Mesendoderm (in vitro differentiated cells): Measurements from ENCODE around the gene PDE1C.

Source experiments
- DNase-seq: peaks from one replicate; pipeline ENCODE4 v3.0.0; 2013
- H2AK5ac ChIP-seq: 2 replicates; pipeline ENCODE4 v1.6.1; 2013; ENCODE audit warnings: low read length, inconsistent platforms
- H2BK120ac ChIP-seq: 2 replicates; pipeline ENCODE4 v1.6.1; 2013; ENCODE audit warnings: low read depth, mild to moderate bottlenecking, low read length, moderate library complexity, mixed read lengths
- H2BK15ac ChIP-seq: replicated peaks from 2 replicates; pipeline ENCODE4 v1.6.1; 2013; ENCODE audit warnings: low read depth, mild to moderate bottlenecking, moderate library complexity
- H2BK5ac ChIP-seq: 2 replicates; pipeline ENCODE4 v1.6.1; 2013; ENCODE audit warnings: low read length, inconsistent platforms
- H3K18ac ChIP-seq: 2 replicates; pipeline ENCODE4 v1.6.1; 2013; ENCODE audit warnings: mild to moderate bottlenecking, low read length, mixed read lengths
- H3K23ac ChIP-seq: one replicate; pipeline ENCODE4 v1.6.1; 2013; ENCODE audit warnings: low read length
- H3K27ac ChIP-seq: 2 replicates; pipeline ENCODE4 v1.5.1; 2013; ENCODE audit warnings: low read depth, mild to moderate bottlenecking, inconsistent platforms, low read length, moderate library complexity
- H3K27me3 ChIP-seq: 2 replicates; pipeline ENCODE4 v1.6.1; 2013; ENCODE audit warnings: low read length, control low read depth, mild to moderate bottlenecking, inconsistent platforms; ENCODE audit not compliant: insufficient read depth, poor library complexity
- H3K36me3 ChIP-seq: 2 replicates; pipeline ENCODE4 v1.6.1; 2013; ENCODE audit warnings: low read length, inconsistent platforms; ENCODE audit not compliant: control insufficient read depth, insufficient read depth
- H3K4ac ChIP-seq: one replicate; pipeline ENCODE4 v1.6.1; 2013; ENCODE audit warnings: low read depth, mild to moderate bottlenecking, low read length, moderate library complexity
- H3K4me1 ChIP-seq: 2 replicates; pipeline ENCODE4 v1.6.1; 2013; ENCODE audit warnings: low read depth, low read length, inconsistent platforms; ENCODE audit not compliant: control insufficient read depth
- H3K4me2 ChIP-seq: 2 replicates; pipeline ENCODE4 v1.6.1; 2013; ENCODE audit warnings: low read length
- H3K4me3 ChIP-seq: 2 replicates; pipeline ENCODE4 v1.5.1; 2013; ENCODE audit warnings: mild to moderate bottlenecking, low read length
- H3K56ac ChIP-seq: one replicate; pipeline ENCODE4 v1.6.1; 2013; ENCODE audit warnings: low read length
- H3K79me1 ChIP-seq: 2 replicates; pipeline ENCODE4 v1.6.1; 2013; ENCODE audit warnings: low read length, inconsistent platforms
- H3K79me2 ChIP-seq: 2 replicates; pipeline ENCODE4 v1.6.1; 2013; ENCODE audit warnings: mild to moderate bottlenecking, low read length; ENCODE audit not compliant: control insufficient read depth, insufficient read depth
- H3K9ac ChIP-seq: 2 replicates; pipeline ENCODE4 v1.6.1; 2013; ENCODE audit warnings: low read length, inconsistent platforms
- H4K5ac ChIP-seq: one replicate; pipeline ENCODE4 v1.6.1; 2013; ENCODE audit warnings: low read length
- H4K8ac ChIP-seq: one replicate; pipeline ENCODE4 v1.6.1; 2013; ENCODE audit warnings: low read depth, mild to moderate bottlenecking, control low read depth, low read length, moderate library complexity
- WGBS: extraction: QIAGEN DNeasy Blood & Tissue Kit; methylation state at CpG from one replicate; pipeline ENCODE4 v1.1.7; 2013; ENCODE audit warnings: low lambda C conversion rate, missing lambda C conversion rate; ENCODE audit not compliant: insufficient coverage; ENCODE audit errors: extremely low coverage; 5-methylcytosine and 5-hydroxymethylcytosine counted together

PDE1C gene

GRCh38 chr7:31855530-31855929, 214.7 kb downstream of the PDE1C start:
- Histone ChIP-seq H3K27ac (no peak overlapping the region), H3K4me3 (no peak overlapping the region), H2BK5ac (no peak overlapping the region), H3K23ac (no peak overlapping the region), H2BK15ac (no peak overlapping the region), H3K18ac (no peak overlapping the region), H3K9ac (no peak overlapping the region), H2BK120ac (no peak overlapping the region), H4K8ac (no peak overlapping the region), H3K36me3 (no peaks in the 10 kb centered on the region), H3K27me3 (no peaks in the 10 kb centered on the region), H3K79me2 (no peaks in the 10 kb centered on the region), H3K4me2 (no peak overlapping the region), H4K5ac (no peak overlapping the region), H2AK5ac (no peak overlapping the region), H3K79me1 (no peaks in the 10 kb centered on the region), H3K4ac (no peak overlapping the region), H3K56ac (no peak overlapping the region), H3K4me1 (no peaks in the 10 kb centered on the region)
- no peak for DNase-seq
- no CpG with 5 or more reads among the region's 1 CpG for WGBS

DNA sequence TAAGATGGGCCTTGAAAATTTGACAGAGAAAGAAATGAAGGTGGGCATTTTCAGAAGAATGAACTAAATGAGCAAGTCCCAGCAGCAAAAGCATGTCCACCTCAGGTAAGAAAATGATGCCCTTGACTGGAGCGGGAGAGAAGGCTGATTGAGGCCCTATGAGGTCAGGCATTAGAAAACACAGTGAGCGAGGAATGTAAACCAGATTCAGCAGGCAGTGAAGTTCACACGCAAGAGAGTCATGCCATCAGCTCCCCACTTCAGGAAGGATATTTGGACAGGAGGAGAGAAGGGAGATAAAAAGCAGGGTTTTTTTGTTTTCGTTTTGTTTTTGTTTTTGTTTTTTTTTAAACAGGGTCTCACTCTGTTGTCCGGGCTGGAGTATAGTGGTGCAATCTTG, 216.8 kb downstream of the PDE1C start:
- WGBS: no CpG with 5 or more reads among the region's 5 CpGs
- no peak overlapping the region for H3K9ac ChIP-seq
- no peak overlapping the region for H2BK120ac ChIP-seq
- no peak overlapping the region for H2AK5ac ChIP-seq
- H3K4me3 ChIP-seq: no peak overlapping the region
- H2BK5ac ChIP-seq: no peak overlapping the region
- no peaks in the 10 kb centered on the region for H3K79me1 ChIP-seq
- no peaks in the 10 kb centered on the region for H3K4me1 ChIP-seq
- H4K5ac ChIP-seq: no peak overlapping the region
- H4K8ac ChIP-seq: no peak overlapping the region
- no peaks in the 10 kb centered on the region for H3K36me3 ChIP-seq
- H3K4me2 ChIP-seq: no peak overlapping the region
- H3K23ac ChIP-seq: no peak overlapping the region
- H3K79me2 ChIP-seq: no peaks in the 10 kb centered on the region
- H3K18ac ChIP-seq: no peak overlapping the region
- no peak overlapping the region for H3K56ac ChIP-seq
- H3K27ac ChIP-seq: no peak overlapping the region
- no peak overlapping the region for H3K4ac ChIP-seq
- peak; percentile 7 for DNase-seq
- no peaks in the 10 kb centered on the region for H3K27me3 ChIP-seq
- no peak overlapping the region for H2BK15ac ChIP-seq

GRCh38 chr7:31852462-31852861, 217.7 kb downstream of the PDE1C start:
- no peak overlapping the region for H2BK15ac ChIP-seq
- no peak overlapping the region for H3K4me3 ChIP-seq
- H3K27ac ChIP-seq: no peak overlapping the region
- H2BK5ac ChIP-seq: no peak overlapping the region
- H2AK5ac ChIP-seq: no peak overlapping the region
- no peak overlapping the region for H3K4ac ChIP-seq
- H3K36me3 ChIP-seq: no peaks in the 10 kb centered on the region
- H3K9ac ChIP-seq: no peak overlapping the region
- no peaks in the 10 kb centered on the region for H3K4me1 ChIP-seq
- H4K8ac ChIP-seq: no peak overlapping the region
- DNase-seq: no peak
- no peaks in the 10 kb centered on the region for H3K79me1 ChIP-seq
- H3K4me2 ChIP-seq: no peak overlapping the region
- H3K27me3 ChIP-seq: no peaks in the 10 kb centered on the region
- no peak overlapping the region for H3K23ac ChIP-seq
- no peak overlapping the region for H2BK120ac ChIP-seq
- no peak overlapping the region for H3K56ac ChIP-seq
- WGBS: no CpG with 5 or more reads among the region's 2 CpGs
- no peak overlapping the region for H3K18ac ChIP-seq
- no peak overlapping the region for H4K5ac ChIP-seq
- H3K79me2 ChIP-seq: no peaks in the 10 kb centered on the region

DNA sequence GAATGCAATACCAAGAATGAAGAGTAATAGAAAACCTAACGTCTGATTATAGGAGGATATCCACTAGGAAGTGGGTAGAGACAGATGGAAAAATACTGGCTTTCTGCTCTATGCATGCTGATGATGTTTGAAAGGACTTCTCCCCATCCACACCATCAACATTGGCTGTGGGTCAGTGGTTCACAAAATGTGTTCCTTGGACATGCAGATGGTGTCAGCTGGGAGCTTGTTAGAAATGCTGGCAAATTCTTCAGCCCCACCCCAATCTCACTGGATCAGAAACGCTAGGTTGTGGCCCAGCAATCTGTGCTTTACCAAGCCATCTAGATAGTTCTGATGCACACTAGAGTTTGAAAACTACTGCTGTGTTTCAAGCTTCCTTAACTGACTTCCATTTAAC, 219.1 kb downstream of the PDE1C start:
- no peaks in the 10 kb centered on the region for H3K36me3 ChIP-seq
- H3K4ac ChIP-seq: no peak overlapping the region
- no peak overlapping the region for H3K56ac ChIP-seq
- no CpG with 5 or more reads among the region's 2 CpGs for WGBS
- peak overlapping the region; percentile 68 for H3K18ac ChIP-seq
- no peak overlapping the region for H2BK5ac ChIP-seq
- no peak overlapping the region for H2BK15ac ChIP-seq
- H3K79me2 ChIP-seq: no peaks in the 10 kb centered on the region
- H3K27me3 ChIP-seq: no peaks in the 10 kb centered on the region
- no peak overlapping the region for H3K9ac ChIP-seq
- no peak overlapping the region for H2AK5ac ChIP-seq
- no peak overlapping the region for H3K4me2 ChIP-seq
- H3K4me3 ChIP-seq: no peak overlapping the region
- H4K8ac ChIP-seq: no peak overlapping the region
- H3K27ac ChIP-seq: no peak overlapping the region
- no peak overlapping the region for H4K5ac ChIP-seq
- H3K79me1 ChIP-seq: no peaks in the 10 kb centered on the region
- no peak for DNase-seq
- H3K4me1 ChIP-seq: no peaks in the 10 kb centered on the region
- H2BK120ac ChIP-seq: no peak overlapping the region
- H3K23ac ChIP-seq: no peak overlapping the region

DNA sequence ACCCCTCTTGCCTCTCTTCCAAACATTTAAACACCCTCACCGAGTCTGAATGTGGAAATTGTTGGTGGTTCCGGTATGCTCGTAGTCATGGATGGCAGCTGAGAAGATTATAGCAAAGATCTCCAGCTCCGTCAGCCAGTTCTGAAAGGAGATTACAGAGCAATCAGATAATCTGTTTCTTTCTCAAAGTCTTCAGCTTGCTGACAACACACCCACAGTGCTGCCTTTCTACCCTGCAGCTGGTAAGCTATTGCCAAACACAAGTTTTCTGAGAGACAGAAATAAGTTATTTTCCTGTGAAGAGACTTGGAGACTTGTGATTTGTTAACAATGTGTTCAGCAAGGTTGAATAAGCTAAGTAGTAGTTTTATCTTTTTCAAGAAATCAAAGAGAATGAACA, 219.6 kb downstream of the PDE1C start:
- H3K27me3 ChIP-seq: no peaks in the 10 kb centered on the region
- H3K79me1 ChIP-seq: no peaks in the 10 kb centered on the region
- no peak overlapping the region for H2BK15ac ChIP-seq
- no peak overlapping the region for H2BK5ac ChIP-seq
- no peak overlapping the region for H2BK120ac ChIP-seq
- no peak overlapping the region for H3K4ac ChIP-seq
- no peak overlapping the region for H3K4me3 ChIP-seq
- H3K27ac ChIP-seq: no peak overlapping the region
- no peak overlapping the region for H3K9ac ChIP-seq
- no peak overlapping the region for H3K23ac ChIP-seq
- H3K4me1 ChIP-seq: no peaks in the 10 kb centered on the region
- H4K5ac ChIP-seq: no peak overlapping the region
- H3K4me2 ChIP-seq: no peak overlapping the region
- WGBS: no CpG with 5 or more reads among the region's 4 CpGs
- H3K56ac ChIP-seq: no peak overlapping the region
- no peaks in the 10 kb centered on the region for H3K36me3 ChIP-seq
- no peak overlapping the region for H3K18ac ChIP-seq
- no peak overlapping the region for H4K8ac ChIP-seq
- H2AK5ac ChIP-seq: no peak overlapping the region
- no peak for DNase-seq
- no peaks in the 10 kb centered on the region for H3K79me2 ChIP-seq

GRCh38 chr7:31850066-31850465, 220.1 kb downstream of the PDE1C start:
- Histone ChIP-seq H3K56ac (no peak overlapping the region), H2BK5ac (no peak overlapping the region), H3K4me2 (no peak overlapping the region), H3K18ac (no peak overlapping the region), H2BK15ac (no peak overlapping the region), H4K5ac (no peak overlapping the region), H3K27me3 (no peaks in the 10 kb centered on the region), H2AK5ac (no peak overlapping the region), H3K36me3 (no peaks in the 10 kb centered on the region), H3K9ac (no peak overlapping the region), H3K4me3 (no peak overlapping the region), H3K23ac (no peak overlapping the region), H3K4me1 (no peaks in the 10 kb centered on the region), H3K79me1 (no peaks in the 10 kb centered on the region), H3K79me2 (no peaks in the 10 kb centered on the region), H3K27ac (no peak overlapping the region), H3K4ac (no peak overlapping the region), H4K8ac (no peak overlapping the region), H2BK120ac (no peak overlapping the region)
- WGBS: no CpG with 5 or more reads among the region's 5 CpGs
- DNase-seq: no peak
